OCI-LY7 (cell line): ENCODE measurements around the gene GPR6.

ENCODE experiments used
- EZH2phosphoT487 ChIP-seq: fragments of 200-600 bp; sonication (generic); IDR thresholded peaks from 2 replicates; pipeline ENCODE4 v1.6.1; 2018; ENCODE audit warnings: low read depth, borderline replicate concordance, mild to moderate bottlenecking, mixed run types, antibody characterized with exemption, low read length, moderate library complexity, mixed read lengths
- TF ChIP-seq, protein P1 (sequence below): fragments of 200-600 bp; sonication (generic); conservative IDR thresholded peaks from 2 replicates; pipeline ENCODE4 v1.5.1; 2014; ENCODE audit warnings: mild to moderate bottlenecking, antibody characterized with exemption, low read length, moderate library complexity, mixed read lengths

DNA sequence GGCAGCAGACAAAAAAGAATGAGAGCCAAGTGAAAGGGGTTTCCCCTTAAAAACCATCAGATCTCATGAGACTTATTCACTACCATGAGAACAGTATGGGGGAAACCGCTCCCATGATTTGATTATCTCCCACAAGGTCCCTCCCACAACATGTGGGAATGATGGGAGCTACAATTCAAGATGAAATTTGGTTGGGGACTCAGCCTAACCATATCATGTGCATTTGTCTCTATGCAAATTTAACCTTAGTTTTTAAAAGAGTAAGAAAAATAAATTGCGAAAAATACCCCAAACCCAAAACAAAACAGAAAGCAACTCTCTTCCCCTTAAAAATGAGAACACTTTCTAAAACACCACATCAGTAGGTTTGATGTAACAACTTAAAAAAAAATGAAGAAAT is 22.6 kb upstream of the GPR6 start:
- TF ChIP-seq, protein P1, sequence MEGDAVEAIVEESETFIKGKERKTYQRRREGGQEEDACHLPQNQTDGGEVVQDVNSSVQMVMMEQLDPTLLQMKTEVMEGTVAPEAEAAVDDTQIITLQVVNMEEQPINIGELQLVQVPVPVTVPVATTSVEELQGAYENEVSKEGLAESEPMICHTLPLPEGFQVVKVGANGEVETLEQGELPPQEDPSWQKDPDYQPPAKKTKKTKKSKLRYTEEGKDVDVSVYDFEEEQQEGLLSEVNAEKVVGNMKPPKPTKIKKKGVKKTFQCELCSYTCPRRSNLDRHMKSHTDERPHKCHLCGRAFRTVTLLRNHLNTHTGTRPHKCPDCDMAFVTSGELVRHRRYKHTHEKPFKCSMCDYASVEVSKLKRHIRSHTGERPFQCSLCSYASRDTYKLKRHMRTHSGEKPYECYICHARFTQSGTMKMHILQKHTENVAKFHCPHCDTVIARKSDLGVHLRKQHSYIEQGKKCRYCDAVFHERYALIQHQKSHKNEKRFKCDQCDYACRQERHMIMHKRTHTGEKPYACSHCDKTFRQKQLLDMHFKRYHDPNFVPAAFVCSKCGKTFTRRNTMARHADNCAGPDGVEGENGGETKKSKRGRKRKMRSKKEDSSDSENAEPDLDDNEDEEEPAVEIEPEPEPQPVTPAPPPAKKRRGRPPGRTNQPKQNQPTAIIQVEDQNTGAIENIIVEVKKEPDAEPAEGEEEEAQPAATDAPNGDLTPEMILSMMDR = no peak
- no peak for TF ChIP-seq EZH2phosphoT487
